HL-60/S4 treated with retinoic acid at 250 ng/mL for 4 days and 3 days (cell line): ENCODE results near the gene SESN2.
"Not testable (repeated sequence)": the region's sequence is repeated elsewhere in the genome, so short reads cannot be mapped to it uniquely, and the experiment has no call there.

Source experiments
- in situ Hi-C: fragments of 300-500 bp; cut with MboI; formaldehyde crosslinking; loops from 2 replicates; pipeline ENCODE4 v1.7.0; 2022; ENCODE audit warnings: low sequenced_read_pairs

Gene SESN2

GRCh38 chr1:28326984-28327383, 67.7 kb downstream of the SESN2 start:
- in situ Hi-C loops, result no loop called here

- in situ Hi-C loops, result not testable (repeated sequence)
These were observed 68.1 kb downstream of the SESN2 start for GRCh38 chr1:28327431-28327830.

GRCh38 chr1:28328228-28328648, 68.9 kb downstream of the SESN2 start:
- in situ Hi-C loops, result no loop called here

GRCh38 chr1:28329395-28330153, 70.3 kb downstream of the SESN2 start:
- in situ Hi-C loops, result no loop called here
